Activated CD8-positive, alpha-beta memory T cell treated with anti-CD3 and anti-CD28 coated beads, Interleukin-2, amount 50 U/mL, for 24 hours (primary cell): ENCODE data around the gene FAM217B.

Experiments used
- DNase-seq: peaks from one replicate; pipeline ENCODE4 v3.0.0-alpha.2; 2020; ENCODE audit errors: extremely low read depth

Gene FAM217B, protein sequence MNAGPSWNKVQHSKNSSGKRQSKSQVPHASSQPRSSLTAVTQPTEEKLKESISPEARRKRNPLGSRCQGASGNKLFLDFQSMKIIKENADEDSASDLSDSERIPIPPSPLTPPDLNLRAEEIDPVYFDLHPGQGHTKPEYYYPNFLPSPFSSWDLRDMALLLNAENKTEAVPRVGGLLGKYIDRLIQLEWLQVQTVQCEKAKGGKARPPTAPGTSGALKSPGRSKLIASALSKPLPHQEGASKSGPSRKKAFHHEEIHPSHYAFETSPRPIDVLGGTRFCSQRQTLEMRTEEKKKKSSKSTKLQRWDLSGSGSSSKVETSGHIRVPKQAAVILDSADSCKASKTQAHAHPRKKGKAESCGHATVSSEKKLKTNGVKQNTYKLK

DNA sequence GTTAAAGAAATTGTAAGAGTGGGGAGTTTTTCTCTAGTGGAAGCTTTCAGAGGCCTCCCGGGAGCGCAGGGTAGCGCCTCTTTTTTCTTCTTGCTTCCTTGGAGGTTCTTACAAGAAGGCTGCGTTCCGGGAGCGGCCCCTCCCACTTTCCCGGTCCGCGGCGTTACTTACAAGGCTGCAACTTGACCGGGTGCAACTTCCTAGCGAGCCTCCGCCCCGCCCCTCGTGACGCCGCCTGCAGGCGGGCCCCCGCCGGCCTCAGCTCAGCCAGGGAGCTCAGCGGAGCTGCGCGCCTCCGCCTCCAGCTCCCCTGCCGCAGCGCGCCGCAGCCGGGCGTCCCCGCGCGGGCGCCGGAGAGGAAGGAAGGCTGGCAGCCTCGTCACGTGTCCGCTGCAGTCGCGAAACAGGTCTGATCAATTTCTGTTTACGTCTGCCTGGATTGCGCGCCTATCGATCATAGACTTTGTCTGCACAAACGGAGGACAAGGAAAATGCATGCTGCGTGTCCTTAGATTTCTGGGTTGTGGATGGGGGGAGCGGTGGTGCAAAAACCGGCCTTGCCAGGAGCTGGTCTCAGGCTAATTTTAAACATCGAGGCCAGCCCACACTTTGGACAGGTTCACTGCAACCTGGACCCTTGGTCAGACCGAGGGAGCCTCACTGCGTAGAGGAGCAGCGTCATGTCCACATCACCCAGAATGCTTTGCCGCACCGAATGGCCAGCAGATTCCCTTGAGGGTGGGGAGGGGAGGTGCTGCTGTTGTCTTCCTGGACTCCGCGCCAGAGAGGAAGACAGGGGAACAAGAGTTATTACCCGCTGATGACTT, at the start of gene FAM217B, which contains the start of gene PPP1R3D:
FAM217B (plus strand) TSS at position 261 of the 827 bp plus-strand sequence. CDS start 3,555 bp downstream, outside the sequence.
PPP1R3D (minus strand) TSS at position 177 of the 827 bp plus-strand sequence. CDS start 374 bp downstream, outside the sequence.
- peak; percentile 72 for DNase-seq

DNA sequence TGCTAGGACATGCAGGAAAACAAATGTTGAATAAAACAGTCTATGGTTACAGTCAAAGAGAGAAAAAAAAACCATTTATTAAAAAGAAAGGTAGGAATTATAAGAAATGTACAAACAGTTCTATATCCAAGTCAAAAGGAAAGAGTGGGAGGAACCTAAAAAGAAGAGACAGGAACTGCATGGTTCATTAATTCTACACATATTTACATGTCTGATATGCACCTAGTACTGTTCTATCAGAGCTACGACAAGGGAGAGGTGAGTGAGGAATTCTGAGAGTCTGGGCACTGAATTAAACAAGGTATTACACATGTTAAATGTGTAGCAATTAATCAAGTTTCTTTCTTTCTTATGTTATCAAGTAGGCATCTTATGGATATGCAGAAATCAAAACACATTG, 48.6 kb upstream of the FAM217B start:
- DNase-seq = no peak

- no peak for DNase-seq
Measured at GRCh38 chr20:59895908-59896307, 44.3 kb upstream of the FAM217B start.

DNA sequence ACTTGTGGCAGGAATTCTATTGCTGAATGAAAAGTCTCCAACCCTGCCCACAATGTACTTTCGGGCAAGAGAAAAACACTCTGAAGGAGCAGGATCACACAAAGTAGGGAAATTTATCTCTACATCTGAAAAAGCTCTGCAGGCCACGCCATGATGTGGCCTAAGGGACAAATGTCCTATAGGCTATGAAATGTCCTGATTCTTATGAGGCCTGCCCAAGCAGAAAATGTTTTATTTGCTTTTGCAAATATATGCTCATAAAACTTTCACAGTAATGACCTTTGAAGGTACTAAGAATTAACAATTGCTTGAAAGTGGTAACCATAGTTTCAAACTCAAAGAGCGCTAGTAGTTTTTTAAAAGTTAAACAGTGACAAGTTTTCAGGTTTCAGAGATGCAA, 37.7 kb upstream of the FAM217B start:
- no peak for DNase-seq

- no peak for DNase-seq
Measured at GRCh38 chr20:59903621-59904020, 36.6 kb upstream of the FAM217B start.

GRCh38 chr20:59908855-59909254, 31.3 kb upstream of the FAM217B start:
- no peak for DNase-seq

- DNase-seq = no peak
Measured at GRCh38 chr20:59911041-59911440, 29.1 kb upstream of the FAM217B start.

DNA sequence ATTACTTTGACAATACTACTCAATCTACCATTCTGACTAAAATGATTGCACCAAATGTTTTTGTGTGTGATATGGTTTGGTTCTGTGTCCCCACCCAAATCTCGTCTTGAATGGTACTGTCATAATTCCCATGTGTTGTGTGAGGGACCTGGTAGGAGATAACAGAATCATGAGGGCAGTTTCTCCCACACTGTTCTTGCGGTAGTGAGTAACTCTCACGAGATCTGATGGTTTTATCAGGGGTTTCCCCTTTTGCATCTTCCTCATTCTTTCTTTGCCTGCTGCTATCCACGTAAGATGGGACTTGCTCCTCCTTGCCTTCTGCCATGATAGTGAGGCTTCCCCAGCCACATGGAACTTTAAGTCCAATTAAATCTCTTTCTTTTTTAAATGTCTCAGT, 27.6 kb upstream of the FAM217B start:
- DNase-seq = no peak

DNA sequence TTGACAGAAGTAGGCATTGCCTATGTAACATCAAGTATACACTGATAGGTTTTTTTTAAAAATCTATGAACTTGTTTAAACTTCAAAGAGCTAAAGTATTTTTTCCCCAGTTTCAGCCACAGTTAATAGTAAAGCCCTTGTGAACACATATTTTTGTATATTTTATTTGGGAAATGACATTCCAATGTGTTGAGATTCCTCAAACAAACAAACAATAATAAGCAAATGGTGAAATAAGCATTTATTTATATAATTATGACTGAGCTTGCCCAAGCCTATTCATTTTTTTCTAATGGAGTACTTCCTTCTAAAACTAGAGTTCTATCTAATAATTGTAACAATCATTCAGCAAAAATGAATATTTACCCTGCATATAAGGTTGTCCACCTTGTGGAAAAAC, 19.2 kb upstream of the FAM217B start:
- no peak for DNase-seq

DNA sequence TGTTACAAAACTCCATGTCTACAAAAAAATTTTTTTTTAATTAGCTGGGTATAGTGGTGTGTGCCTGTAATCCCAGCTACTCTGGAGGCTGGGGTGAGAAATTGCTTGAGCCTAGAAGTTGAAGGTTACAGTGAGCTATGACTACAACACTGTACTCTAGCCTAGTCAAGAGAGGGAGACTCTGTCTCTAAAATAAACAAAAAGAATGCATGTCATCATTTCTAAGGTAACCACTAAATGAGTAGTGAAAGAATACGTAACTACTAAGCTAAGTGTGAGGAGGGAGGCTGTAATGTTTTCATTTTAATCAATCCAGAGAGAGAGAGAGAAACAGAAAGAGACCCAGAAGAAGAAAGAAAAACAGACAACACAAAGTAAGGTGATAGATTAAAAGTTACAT, 16.7 kb upstream of the FAM217B start:
- DNase-seq = no peak

DNA sequence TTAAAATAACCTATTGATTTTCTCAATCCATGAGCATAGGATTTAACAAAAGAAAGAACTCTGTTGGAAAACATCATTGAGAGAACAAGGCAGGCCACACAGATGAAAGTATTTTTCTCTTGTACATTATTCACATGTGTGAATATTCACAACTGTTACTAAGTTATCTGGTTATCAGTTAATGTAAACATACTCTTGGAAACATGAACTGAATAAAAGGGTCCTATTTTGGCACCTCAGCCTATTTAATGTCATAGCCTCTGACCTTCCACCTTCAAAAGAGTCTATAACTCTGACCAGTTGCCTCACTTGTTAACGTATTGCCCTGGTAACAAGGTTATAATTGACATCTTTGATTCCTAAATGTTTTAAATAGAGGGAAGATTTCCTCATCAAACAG, 14.8 kb upstream of the FAM217B start:
- DNase-seq = no peak

GRCh38 chr20:59925899-59926298, 14.3 kb upstream of the FAM217B start:
- DNase-seq = no peak

DNA sequence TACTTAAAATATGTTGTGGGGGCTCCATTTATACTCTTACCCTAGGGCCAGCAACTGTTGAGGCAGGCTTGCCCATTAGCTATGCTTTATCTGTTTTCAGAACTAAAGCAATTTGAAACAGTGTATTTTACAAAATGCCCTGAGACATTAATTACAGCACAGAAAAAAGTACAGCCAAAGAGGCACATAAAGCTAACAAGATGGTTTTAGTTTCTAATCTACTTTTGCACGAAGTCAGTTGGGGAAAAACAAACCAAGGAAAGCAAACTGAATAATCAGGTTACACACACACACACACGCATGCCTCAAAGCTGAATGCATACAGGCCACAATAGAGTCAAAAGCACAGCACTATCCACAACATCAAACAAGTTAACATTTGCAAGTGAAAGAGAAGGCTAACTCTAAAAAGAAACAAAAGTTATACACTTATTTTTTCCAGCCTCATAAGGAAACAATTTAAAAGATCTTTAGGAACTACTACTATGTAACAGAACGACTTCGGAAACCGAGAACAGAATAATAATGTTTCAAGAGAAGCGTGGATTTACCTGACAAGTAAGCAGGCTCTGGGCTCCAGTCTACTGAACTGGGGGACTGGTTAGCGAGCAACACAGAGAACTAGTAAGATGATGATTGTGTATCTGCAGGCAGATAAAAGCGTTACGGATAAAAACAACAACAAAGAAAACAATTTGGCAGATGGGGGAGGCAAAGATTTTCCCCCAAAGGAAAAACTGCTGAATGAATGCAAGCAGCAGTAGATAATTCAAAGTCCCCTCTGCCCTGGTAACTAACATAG, 8.5 kb upstream of the FAM217B start:
- DNase-seq = no peak

GRCh38 chr20:59932616-59933295, 7.4 kb upstream of the FAM217B start:
- DNase-seq = no peak

GRCh38 chr20:59933296-59933848, 6.8 kb upstream of the FAM217B start, which contains the start of gene SYCP2:
Gene SYCP2 (minus strand): TSS chr20:59933637. CDS start chr20:59922413, 11,224 bp downstream.
- DNase-seq = peak; percentile 17

- peak; percentile 53 for DNase-seq
Measured at GRCh38 chr20:59933849-59934585, 6.2 kb upstream of the FAM217B start.

DNA sequence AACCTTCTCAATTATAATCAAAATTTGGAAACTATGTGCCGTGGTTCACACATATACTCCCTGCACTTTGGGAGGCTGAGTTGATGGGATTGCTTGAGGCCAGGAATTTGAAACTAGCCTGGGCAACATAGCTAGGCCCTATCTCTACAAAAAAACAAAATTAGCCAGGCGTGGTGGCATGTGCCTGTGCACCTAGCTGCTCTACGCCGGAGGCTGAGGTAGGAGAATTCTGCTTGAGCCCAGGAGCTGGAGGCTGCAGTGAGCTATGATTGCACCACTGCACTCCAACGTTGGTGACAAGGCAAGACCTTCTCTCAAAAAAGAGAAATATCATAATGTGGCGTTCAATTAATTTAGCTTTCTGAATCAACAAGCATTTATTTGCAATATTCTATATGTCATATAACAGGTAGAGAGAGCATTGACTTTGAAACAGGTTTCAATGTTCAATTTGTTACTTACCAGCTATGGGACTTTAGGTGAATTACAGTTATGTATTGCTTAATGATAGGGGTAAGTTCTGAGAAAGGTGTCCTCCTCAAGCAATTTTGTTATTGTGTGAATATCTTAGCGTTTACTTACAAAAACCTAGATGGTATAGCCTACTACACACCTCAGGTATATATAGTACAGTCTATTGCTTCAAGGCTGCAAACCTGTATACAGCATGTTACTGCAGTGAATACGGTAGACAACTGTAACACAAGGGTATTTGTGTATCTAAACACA, 4.6 kb upstream of the FAM217B start:
- DNase-seq = no peak

DNA sequence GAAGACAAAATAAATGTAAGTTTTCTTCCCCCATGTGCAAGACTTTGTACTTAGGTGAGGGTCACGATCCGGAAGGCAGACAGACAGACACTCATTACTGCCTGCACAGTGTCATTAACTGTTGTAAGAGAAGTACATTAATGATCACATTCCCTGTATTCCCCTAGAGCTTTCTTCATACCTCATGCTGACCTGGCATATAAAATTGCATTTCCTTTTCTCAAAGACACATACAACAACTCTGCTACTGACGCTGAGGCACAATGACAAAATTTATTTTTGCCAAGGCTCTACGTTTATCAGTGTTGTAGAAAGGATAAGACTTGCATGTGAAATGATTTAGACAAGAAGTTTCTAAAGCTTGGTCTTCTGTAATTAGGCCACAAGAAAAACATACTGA, 3.8 kb upstream of the FAM217B start:
- no peak for DNase-seq

DNA sequence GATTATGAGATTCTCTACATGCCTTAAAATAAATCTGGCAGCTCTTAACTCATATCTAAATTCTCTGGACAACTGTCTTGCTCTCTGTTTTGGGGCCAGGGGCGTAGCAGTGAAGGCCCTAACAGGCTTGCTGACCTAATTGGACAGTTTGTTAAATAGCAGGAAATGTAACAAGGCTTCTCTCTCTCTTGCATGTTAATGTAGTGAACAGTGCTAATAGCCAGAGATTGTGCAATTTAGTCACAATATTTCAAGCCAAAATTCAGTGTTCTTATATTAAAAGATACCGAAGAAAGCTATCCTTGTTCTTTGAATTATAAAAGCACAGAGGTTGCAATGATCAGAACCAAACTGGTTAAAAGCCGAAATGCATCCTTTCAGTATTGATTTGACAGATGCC, 3.0 kb upstream of the FAM217B start:
- DNase-seq = no peak

DNA sequence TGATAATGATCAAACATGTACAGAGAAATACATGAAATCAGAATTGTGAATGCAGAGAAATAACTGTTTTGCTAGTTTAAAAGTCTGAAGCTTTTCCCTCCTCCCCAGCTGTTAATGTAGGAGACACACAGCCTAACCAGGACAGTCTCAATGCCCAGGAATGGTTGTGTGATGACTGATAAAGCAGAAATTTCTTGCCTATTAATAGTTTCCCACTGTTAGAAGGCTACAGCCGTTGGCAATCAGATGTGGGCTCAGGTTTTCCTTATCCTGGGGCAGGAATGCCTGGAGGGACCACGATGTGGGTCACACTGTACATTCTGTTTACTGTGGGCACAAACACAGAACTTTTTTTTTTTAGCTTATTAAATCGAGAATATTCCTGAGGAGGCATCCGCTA, 2.0 kb upstream of the FAM217B start:
- no peak for DNase-seq
